SKM-1 (cell line): ENCODE measurements around the gene ANO8.
A peak's percentile ranks its signal among the peaks of the same experiment; 100 is the strongest.
"Not testable (repeated sequence)": the region's sequence is repeated elsewhere in the genome, so short reads cannot be mapped to it uniquely, and the experiment has no call there.

Experiments
- DNase-seq: peaks from one replicate; lab custom pipeline; 2025; ENCODE audit not compliant: unreplicated experiment; lab: John Stamatoyannopoulos, UW

Gene ANO8

GRCh38 chr19:17312189-17313113 is 22.2 kb downstream of the ANO8 start:
- no peak for DNase-seq

GRCh38 chr19:17311455-17312188 is 23.0 kb downstream of the ANO8 start:
- no peak for DNase-seq

- DNase-seq = no peak
Measured at GRCh38 chr19:17309965-17310461, 24.6 kb downstream of the ANO8 start.

- DNase-seq = peak; percentile 99
Measured at GRCh38 chr19:17309198-17309964, 25.3 kb downstream of the ANO8 start, which contains the start of gene DDA1. TSS of gene DDA1 (plus strand) at chr19:17309563. CDS start at chr19:17309655, 92 bp downstream.

GRCh38 chr19:17307876-17308377 is 26.7 kb downstream of the ANO8 start:
- DNase-seq = no peak

GRCh38 chr19:17306285-17306714 is 28.4 kb downstream of the ANO8 start:
- DNase-seq = no peak

- peak; percentile 99 for DNase-seq
Measured at GRCh38 chr19:17305517-17306284, 29.0 kb downstream of the ANO8 start, which contains the start of gene MRPL34. TSS of gene MRPL34 (plus strand) at chr19:17305872. CDS start at chr19:17305893, 21 bp downstream.

GRCh38 chr19:17305216-17305516 is 29.5 kb downstream of the ANO8 start:
- no peak for DNase-seq

- DNase-seq = no peak
Measured at GRCh38 chr19:17304386-17305215, 30.1 kb downstream of the ANO8 start.

- DNase-seq = no peak
Measured at GRCh38 chr19:17303940-17304267, 30.8 kb downstream of the ANO8 start.

- DNase-seq = peak; percentile 89
Measured at GRCh38 chr19:17303167-17303939, 31.3 kb downstream of the ANO8 start, which contains the start of gene ABHD8. TSS of gene ABHD8 (minus strand) at chr19:17303425. CDS start at chr19:17301616, 1,809 bp downstream.

GRCh38 chr19:17302391-17303166 is 32.1 kb downstream of the ANO8 start:
- peak; percentile 20 for DNase-seq

- DNase-seq = no peak
Measured at GRCh38 chr19:17300992-17301619, 33.5 kb downstream of the ANO8 start.

- DNase-seq = no peak
Measured at GRCh38 chr19:17296976-17297375, 37.7 kb downstream of the ANO8 start.

GRCh38 chr19:17296273-17296672 is 38.4 kb downstream of the ANO8 start:
- DNase-seq = no peak

GRCh38 chr19:17295551-17295950 is 39.1 kb downstream of the ANO8 start:
- not testable (repeated sequence) for DNase-seq
